ENCODE measurements around the gene HLX. TPM values are rescaled to one million over a fixed set of nuclear protein-coding genes. Genes with fewer than 3 reads are reported as not detected.

The HLX gene
- total and polyA plus RNA-seq, 10 donors: 6.9 to 36.1 (median 16.3) TPM

DNA sequence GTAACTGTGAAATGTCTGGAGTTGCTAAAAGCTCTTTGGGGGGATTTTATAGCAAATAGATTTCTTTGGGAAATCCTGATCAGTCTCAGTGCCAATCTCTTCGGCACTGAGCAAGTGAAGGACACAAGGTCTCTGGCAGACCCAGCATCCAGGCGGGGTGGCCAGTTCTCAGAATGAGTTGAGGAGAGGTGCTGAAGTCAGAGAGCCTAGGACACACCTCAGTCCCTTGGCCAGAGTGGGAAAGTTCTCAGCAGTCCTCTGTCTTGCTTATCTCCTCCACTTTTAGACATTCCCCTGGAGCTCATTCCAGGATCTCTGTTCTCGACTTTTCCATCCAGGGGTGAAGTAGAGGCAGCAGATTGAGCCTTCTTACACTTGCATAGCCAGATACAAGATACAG, 6.7 kb downstream of the HLX start:
- H3K4me3 ChIP-seq: no peak overlapping the region
- peaks cover 0 to 67% (median 20%) of the 10 kb centered on the region in 7 donors for H3K27me3 ChIP-seq (replicated peaks in 1 of 7)
- TF ChIP-seq POLR2AphosphoS5 (IDR thresholded peaks at IDR 0.05): no peak
- no peak for TF ChIP-seq POLR2A (IDR thresholded peaks at IDR 0.05)
- H3K4me1 ChIP-seq: peaks cover 4 to 62% (median 31%) of the 10 kb centered on the region in 6 donors
- H3K27ac ChIP-seq: no peak overlapping the region
- H3K9me3 ChIP-seq: no peaks in the 10 kb centered on the region
- WGBS, 5 donors: 83 to 92% (median 90%) methylated on average over 3 of the region's 3 CpGs
- peaks cover 8 to 54% (median 27%) of the 10 kb centered on the region in 6 donors for H3K36me3 ChIP-seq
- DNase-seq: no peak
- intact Hi-C loops (cut with DNase I; ENCODE audit: low total_unique reads): no loop called here

GRCh38 chr1:220886470-220887201, 7.4 kb downstream of the HLX start:
- peaks cover 0 to 69% (median 27%) of the 10 kb centered on the region in 7 donors for H3K27me3 ChIP-seq (replicated peaks in 1 of 7)
- TF ChIP-seq POLR2A (IDR thresholded peaks at IDR 0.05) (no peak), POLR2AphosphoS5 (IDR thresholded peaks at IDR 0.05) (no peak)
- TF ChIP-seq, protein P1, sequence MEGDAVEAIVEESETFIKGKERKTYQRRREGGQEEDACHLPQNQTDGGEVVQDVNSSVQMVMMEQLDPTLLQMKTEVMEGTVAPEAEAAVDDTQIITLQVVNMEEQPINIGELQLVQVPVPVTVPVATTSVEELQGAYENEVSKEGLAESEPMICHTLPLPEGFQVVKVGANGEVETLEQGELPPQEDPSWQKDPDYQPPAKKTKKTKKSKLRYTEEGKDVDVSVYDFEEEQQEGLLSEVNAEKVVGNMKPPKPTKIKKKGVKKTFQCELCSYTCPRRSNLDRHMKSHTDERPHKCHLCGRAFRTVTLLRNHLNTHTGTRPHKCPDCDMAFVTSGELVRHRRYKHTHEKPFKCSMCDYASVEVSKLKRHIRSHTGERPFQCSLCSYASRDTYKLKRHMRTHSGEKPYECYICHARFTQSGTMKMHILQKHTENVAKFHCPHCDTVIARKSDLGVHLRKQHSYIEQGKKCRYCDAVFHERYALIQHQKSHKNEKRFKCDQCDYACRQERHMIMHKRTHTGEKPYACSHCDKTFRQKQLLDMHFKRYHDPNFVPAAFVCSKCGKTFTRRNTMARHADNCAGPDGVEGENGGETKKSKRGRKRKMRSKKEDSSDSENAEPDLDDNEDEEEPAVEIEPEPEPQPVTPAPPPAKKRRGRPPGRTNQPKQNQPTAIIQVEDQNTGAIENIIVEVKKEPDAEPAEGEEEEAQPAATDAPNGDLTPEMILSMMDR (IDR thresholded peaks at IDR 0.05 in 8 of 11, conservative IDR thresholded peaks at IDR 0.05 in 3 of 11): no peak
- DNase-seq: no peak
- intact Hi-C loops (cut with DNase I; ENCODE audit: low total_unique reads): no loop called here
- H3K4me3 ChIP-seq: no peak overlapping the region
- no peak overlapping the region for H3K27ac ChIP-seq
- 94 to 97% (median 95%) methylated on average over 26 of the region's 26 CpGs for WGBS, 5 donors
- peaks cover 8 to 54% (median 27%) of the 10 kb centered on the region in 6 donors for H3K36me3 ChIP-seq
- H3K4me1 ChIP-seq: peaks cover 4 to 62% (median 33%) of the 10 kb centered on the region in 6 donors
- no peaks in the 10 kb centered on the region for H3K9me3 ChIP-seq

DNA sequence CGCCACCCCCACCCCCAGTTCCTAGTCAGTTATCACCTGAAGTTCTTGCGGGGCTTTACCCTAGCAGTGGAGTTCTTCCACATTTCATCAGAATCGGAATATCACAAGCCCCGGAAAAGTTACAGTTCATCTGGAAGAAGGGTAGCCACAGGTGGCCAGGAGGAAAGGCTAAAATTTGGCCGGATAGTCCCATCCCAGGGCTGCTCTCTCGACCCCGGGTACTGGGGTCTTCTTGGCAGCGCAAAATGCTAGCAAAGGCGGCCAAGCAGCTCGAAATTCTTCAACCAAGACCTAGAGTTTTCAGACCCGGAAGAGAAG, 7.9 kb downstream of the HLX start:
- H3K4me3 ChIP-seq: peak overlapping the region in 1 of 8 donors; percentile 40
- peaks cover 3 to 62% (median 33%) of the 10 kb centered on the region in 6 donors for H3K4me1 ChIP-seq
- no peak overlapping the region for H3K27ac ChIP-seq
- TF ChIP-seq POLR2AphosphoS5 (IDR thresholded peaks at IDR 0.05) (no peak), POLR2A (IDR thresholded peaks at IDR 0.05) (no peak)
- TF ChIP-seq, protein P1 (IDR thresholded peaks at IDR 0.05 in 8 of 11, conservative IDR thresholded peaks at IDR 0.05 in 3 of 11): no peak
- 59 to 77% (median 67%) methylated on average over 11 of the region's 11 CpGs for WGBS, 5 donors
- no peaks in the 10 kb centered on the region for H3K9me3 ChIP-seq
- intact Hi-C loops (cut with DNase I; ENCODE audit: low total_unique reads): no loop called here
- H3K27me3 ChIP-seq (replicated peaks in 1 of 7): peaks cover 0 to 70% (median 32%) of the 10 kb centered on the region in 7 donors
- H3K36me3 ChIP-seq: peaks cover 8 to 49% (median 27%) of the 10 kb centered on the region in 6 donors
- DNase-seq: no peak

DNA sequence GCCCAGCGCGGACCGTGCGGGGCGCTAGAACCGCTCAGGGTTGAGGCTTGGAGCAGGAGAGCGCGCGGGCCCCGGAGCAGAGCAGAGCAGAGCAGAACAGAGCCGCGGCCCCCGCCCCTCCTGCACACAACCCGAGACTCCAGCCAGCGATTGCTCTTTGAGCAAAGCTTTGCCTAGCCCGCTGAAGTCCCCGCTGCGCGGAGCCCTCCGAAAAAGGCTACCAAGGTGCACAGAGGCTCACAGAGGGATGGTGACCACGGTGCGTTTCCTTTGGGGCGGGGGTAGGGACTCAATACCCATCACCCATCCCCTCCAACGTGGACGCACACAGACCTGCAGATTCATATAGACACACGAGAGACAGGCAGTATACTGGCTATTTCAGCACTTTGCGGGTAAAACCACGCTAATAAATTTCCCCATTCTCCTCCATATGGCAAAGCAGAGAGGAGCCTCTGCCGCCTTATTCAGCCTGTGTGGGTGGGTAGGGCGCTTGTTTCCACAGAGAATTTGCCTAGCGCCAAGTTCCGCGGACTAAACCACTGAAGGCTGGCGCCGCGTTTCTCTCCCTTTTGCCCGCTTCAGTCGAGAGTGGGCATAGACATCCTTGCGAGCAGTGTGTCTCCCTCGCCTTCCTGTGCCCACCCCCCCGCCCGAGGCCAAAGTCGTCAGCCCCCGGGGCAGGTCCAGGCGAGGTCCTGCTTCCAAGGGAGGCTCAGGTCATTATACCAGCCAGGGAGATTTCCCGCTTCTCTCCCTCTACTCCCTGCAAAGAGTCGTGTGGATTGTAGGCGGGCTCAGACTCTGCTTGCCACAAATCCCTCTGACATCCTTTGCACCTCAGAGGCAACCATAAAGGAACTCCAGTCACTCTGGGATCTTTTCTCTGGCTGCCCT, 8.5 kb downstream of the HLX start:
- Histone ChIP-seq H3K36me3 (peaks cover 8 to 43% (median 27%) of the 10 kb centered on the region in 6 donors), H3K4me1 (peaks cover 0 to 62% (median 27%) of the 10 kb centered on the region in 6 donors), H3K9me3 (no peaks in the 10 kb centered on the region), H3K27ac (no peak overlapping the region), H3K4me3 (peak overlapping the region in 1 of 8 donors; percentile 40), H3K27me3 (replicated peaks in 1 of 7) (peaks cover 0 to 70% (median 38%) of the 10 kb centered on the region in 7 donors)
- intact Hi-C loops (cut with DNase I; ENCODE audit: low total_unique reads): no loop called here
- DNase-seq: peak; percentile 79
- WGBS, 5 donors: 16 to 38% (median 20%) methylated on average over 33 to 48 of the region's 48 CpGs
- no peak for TF ChIP-seq POLR2A (IDR thresholded peaks at IDR 0.05)
- no peak for TF ChIP-seq POLR2AphosphoS5 (IDR thresholded peaks at IDR 0.05)
- TF ChIP-seq, protein P1 (IDR thresholded peaks at IDR 0.05 in 8 of 11, conservative IDR thresholded peaks at IDR 0.05 in 3 of 11): no peak
